CD4-positive, alpha-beta T cell (primary cell): ENCODE measurements around the gene PAMR1. TPM values are rescaled to one million over a fixed set of nuclear protein-coding genes. Genes with fewer than 3 reads are reported as not detected.

Experiments used
- ATAC-seq: fragments of 200-7000 bp; cut with Tn5 transposase; one replicate; pipeline ENCODE4 v1.10.0; 2022; ENCODE audit warnings: mild to moderate bottlenecking; ENCODE audit not compliant: poor library complexity
- CTCF ChIA-PET: fragments of 350-600 bp; sonication (Branson Sonifier 250); formaldehyde crosslinking; loops from one replicate; lab custom pipeline; 2021; ENCODE audit warnings: antibody characterized with exemption, inconsistent platforms; lab: Charles Lee
- POLR2A ChIA-PET: fragments of 350-600 bp; sonication (Branson Sonifier 250); formaldehyde crosslinking; loops from one replicate; lab custom pipeline; 2021; ENCODE audit warnings: antibody characterized with exemption, inconsistent platforms; lab: Charles Lee
- DNase-seq, 14 experiments: peaks; one replicate each; pipeline ENCODE4 v3.0.0-alpha.2; 2013 to 2020; ENCODE audit warnings: mixed read lengths in 2 of 14
- H3K27ac ChIP-seq, 2 donors: one replicate each; pipeline versions ENCODE4 v1.5.1 to v1.7.0; 2013; ENCODE audit warnings: low read length in 2 of 2, low read depth in 1 of 2, mild to moderate bottlenecking in 1 of 2
- H3K27me3 ChIP-seq, 2 experiments: 1 replicate in 1 of 2; 2 replicates in 1 of 2; pipeline versions ENCODE4 v1.6.1 to v1.7.0; 2013; ENCODE audit warnings: low read length in 2 of 2, control low read depth in 1 of 2, mild to moderate bottlenecking in 1 of 2, moderate library complexity in 1 of 2; ENCODE audit not compliant: insufficient read depth in 2 of 2, control insufficient read depth in 1 of 2
- H3K36me3 ChIP-seq: one replicate; pipeline ENCODE4 v1.6.1; 2013; ENCODE audit warnings: low read length, control low read depth; ENCODE audit not compliant: insufficient read depth
- H3K4me1 ChIP-seq: one replicate; pipeline ENCODE4 v1.6.1; 2013; ENCODE audit warnings: low read length, control low read depth; ENCODE audit not compliant: insufficient read depth
- H3K4me3 ChIP-seq: one replicate; pipeline ENCODE4 v1.5.1; 2013; ENCODE audit warnings: mild to moderate bottlenecking, low read length, moderate library complexity
- H3K9me3 ChIP-seq, 2 experiments: 1 replicate in 1 of 2; 2 replicates in 1 of 2; pipeline versions ENCODE4 v1.6.1 to v1.7.0; 2013; ENCODE audit warnings: low read length in 2 of 2, mild to moderate bottlenecking in 2 of 2, control low read depth in 1 of 2, moderate library complexity in 1 of 2; ENCODE audit not compliant: control insufficient read depth in 1 of 2, insufficient read depth in 1 of 2
- H3K27ac Mint-ChIP-seq: one replicate; pipeline ENCODE4 v1.8.0; 2020; ENCODE audit warnings: mixed read lengths
- H3K27me3 Mint-ChIP-seq: one replicate; pipeline ENCODE4 v1.8.0; 2021; ENCODE audit warnings: mixed read lengths
- H3K36me3 Mint-ChIP-seq: one replicate; pipeline ENCODE4 v1.8.0; 2021; ENCODE audit warnings: low read depth, mixed read lengths
- H3K4me1 Mint-ChIP-seq: one replicate; pipeline ENCODE4 v1.8.0; 2021; ENCODE audit warnings: low read depth, mixed read lengths
- H3K4me3 Mint-ChIP-seq: one replicate; pipeline ENCODE4 v1.8.0; 2020; ENCODE audit warnings: mild to moderate bottlenecking, mixed read lengths
- H3K9me3 Mint-ChIP-seq: one replicate; pipeline ENCODE4 v1.8.0; 2020; ENCODE audit warnings: mixed read lengths
- intact Hi-C, 2 experiments: fragments of 100-400 bp; cut with DNase I in 1 of 2; cut with micrococcal nuclease in 1 of 2; formaldehyde crosslinking; loops; one replicate each; pipeline versions ENCODE4 v1.15.1 to v1.9.0; 2023 to 2025; cut with DNase I, micrococcal nuclease
- total RNA-seq, 174 experiments: library from RNA in 2 of 174; stranded (reverse) in 2 of 174; gene quantifications; one replicate each; pipeline ENCODE4 v1.2.3 and lab custom pipeline; 2021 to 2026
- TF ChIP-seq, protein P1 (sequence below): fragments of 200-600 bp; IDR thresholded peaks from one replicate; pipeline ENCODE4 v1.8.0; 2022; ENCODE audit warnings: antibody characterized with exemption, mild to moderate bottlenecking

PAMR1 gene
- total RNA-seq, 2 experiments from 2014 or later = not detected

DNA sequence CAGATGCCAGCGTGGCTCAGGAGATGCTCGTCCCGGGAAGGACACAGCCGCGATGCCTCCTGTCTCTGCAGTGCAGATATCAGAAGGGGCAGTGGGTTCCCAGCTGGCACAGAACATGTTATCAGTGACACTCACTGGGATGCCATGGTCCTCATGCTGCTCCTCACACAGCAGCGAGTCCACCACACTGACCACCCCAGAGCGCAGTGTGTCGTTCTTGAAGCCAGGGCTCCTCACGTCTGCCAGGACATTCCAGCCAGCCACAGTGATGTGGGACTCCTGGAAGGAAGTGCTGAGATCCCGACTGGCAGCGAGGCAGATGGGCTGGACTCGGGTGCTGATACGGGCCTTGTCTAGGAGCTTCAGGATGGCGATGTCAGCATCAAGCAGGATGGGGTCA is 93.0 kb downstream of the PAMR1 start:
- intact Hi-C loops = no loop called here
- POLR2A ChIA-PET = no interaction called here
- H3K4me1 Mint-ChIP-seq = no peaks in the 10 kb centered on the region

DNA sequence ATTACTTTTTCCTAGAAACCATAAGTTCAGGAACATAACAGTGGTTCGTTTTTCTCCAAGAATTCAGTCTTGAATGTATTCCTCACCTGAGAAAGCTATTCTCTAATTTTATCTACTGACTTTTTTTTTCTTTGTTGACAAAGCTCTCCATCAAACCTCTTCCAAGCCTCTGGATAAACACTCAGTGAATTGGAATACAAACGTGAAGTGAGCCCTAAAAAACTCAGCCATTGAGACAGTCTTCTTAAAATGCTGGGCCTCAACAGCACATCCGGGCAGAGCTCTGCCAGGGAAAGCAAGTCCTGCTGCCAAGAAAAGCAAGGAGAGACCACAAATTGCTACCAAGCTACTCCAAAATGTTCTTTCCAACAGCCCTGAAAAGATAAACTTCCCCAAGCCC is 98.3 kb downstream of the PAMR1 start:
- Histone ChIP-seq H3K4me1 (no peaks in the 10 kb centered on the region), H3K4me3 (no peak overlapping the region), H3K27me3 (peaks cover 12 to 54% of the 10 kb centered on the region in 2 experiments), H3K27ac (no peak overlapping the region), H3K9me3 (no peaks in the 10 kb centered on the region), H3K36me3 (no peaks in the 10 kb centered on the region)
- H3K4me1 Mint-ChIP-seq = no peaks in the 10 kb centered on the region
- ATAC-seq = no peak
- no peak for DNase-seq
- POLR2A ChIA-PET = no interaction called here
- no peak overlapping the region for H3K4me3 Mint-ChIP-seq
- no peaks in the 10 kb centered on the region for H3K9me3 Mint-ChIP-seq
- H3K27ac Mint-ChIP-seq = no peak overlapping the region
- no peaks in the 10 kb centered on the region for H3K36me3 Mint-ChIP-seq
- TF ChIP-seq, protein P1, sequence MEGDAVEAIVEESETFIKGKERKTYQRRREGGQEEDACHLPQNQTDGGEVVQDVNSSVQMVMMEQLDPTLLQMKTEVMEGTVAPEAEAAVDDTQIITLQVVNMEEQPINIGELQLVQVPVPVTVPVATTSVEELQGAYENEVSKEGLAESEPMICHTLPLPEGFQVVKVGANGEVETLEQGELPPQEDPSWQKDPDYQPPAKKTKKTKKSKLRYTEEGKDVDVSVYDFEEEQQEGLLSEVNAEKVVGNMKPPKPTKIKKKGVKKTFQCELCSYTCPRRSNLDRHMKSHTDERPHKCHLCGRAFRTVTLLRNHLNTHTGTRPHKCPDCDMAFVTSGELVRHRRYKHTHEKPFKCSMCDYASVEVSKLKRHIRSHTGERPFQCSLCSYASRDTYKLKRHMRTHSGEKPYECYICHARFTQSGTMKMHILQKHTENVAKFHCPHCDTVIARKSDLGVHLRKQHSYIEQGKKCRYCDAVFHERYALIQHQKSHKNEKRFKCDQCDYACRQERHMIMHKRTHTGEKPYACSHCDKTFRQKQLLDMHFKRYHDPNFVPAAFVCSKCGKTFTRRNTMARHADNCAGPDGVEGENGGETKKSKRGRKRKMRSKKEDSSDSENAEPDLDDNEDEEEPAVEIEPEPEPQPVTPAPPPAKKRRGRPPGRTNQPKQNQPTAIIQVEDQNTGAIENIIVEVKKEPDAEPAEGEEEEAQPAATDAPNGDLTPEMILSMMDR = no peak
- CTCF ChIA-PET = no interaction called here
- intact Hi-C loops = no loop called here
- peaks cover 88% of the 10 kb centered on the region for H3K27me3 Mint-ChIP-seq

More for the DNA sequence above, 93.0 kb downstream of the PAMR1 start:
- Histone ChIP-seq H3K9me3 (no peaks in the 10 kb centered on the region), H3K4me3 (no peak overlapping the region), H3K27me3 (peaks cover 7 to 10% of the 10 kb centered on the region in 2 experiments), H3K27ac (no peak overlapping the region), H3K4me1 (no peaks in the 10 kb centered on the region), H3K36me3 (no peaks in the 10 kb centered on the region)
- TF ChIP-seq, protein P1 = no peak
- ATAC-seq (no peak), DNase-seq (no peak)
- H3K4me3 Mint-ChIP-seq = no peak overlapping the region
- H3K27me3 Mint-ChIP-seq = peaks cover 67% of the 10 kb centered on the region
- H3K27ac Mint-ChIP-seq = no peak overlapping the region
- H3K36me3 Mint-ChIP-seq = no peaks in the 10 kb centered on the region
- CTCF ChIA-PET = no interaction called here
- H3K9me3 Mint-ChIP-seq = no peaks in the 10 kb centered on the region

DNA sequence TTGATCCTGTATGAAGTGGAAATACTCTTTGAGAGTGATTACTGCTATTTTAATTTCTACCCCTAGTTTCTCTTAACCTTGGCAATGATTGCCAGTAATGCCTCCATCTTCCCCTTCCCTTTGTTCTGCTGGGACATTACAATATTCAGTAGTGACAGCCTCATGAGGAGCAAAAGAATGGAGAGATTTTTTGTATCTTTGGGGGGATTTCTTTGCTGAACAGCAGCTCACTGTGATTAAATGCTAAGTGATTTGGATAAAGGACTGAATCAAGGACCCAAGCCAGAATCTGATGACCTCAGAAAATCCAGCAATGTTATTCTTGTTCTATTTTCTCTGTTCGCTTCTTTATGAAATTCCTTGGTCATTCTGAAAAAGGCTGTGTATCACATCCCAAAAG is 99.1 kb downstream of the PAMR1 start:
- Histone ChIP-seq H3K4me1 (no peaks in the 10 kb centered on the region), H3K36me3 (no peaks in the 10 kb centered on the region), H3K9me3 (no peaks in the 10 kb centered on the region), H3K4me3 (no peak overlapping the region), H3K27ac (no peak overlapping the region), H3K27me3 (peaks cover 9 to 60% of the 10 kb centered on the region in 2 experiments)
- TF ChIP-seq, protein P1 = no peak
- intact Hi-C loops = no loop called here
- ChIA-PET POLR2A (no interaction called here), CTCF (no interaction called here)
- H3K4me3 Mint-ChIP-seq = no peak overlapping the region
- no peak overlapping the region for H3K27ac Mint-ChIP-seq
- peaks cover 89% of the 10 kb centered on the region for H3K27me3 Mint-ChIP-seq
- H3K9me3 Mint-ChIP-seq = no peaks in the 10 kb centered on the region
- no peaks in the 10 kb centered on the region for H3K4me1 Mint-ChIP-seq
- ATAC-seq (no peak), DNase-seq (no peak)
- H3K36me3 Mint-ChIP-seq = no peaks in the 10 kb centered on the region
